ENCODE results near the gene ZNF662.

- TF ChIP-seq CTCF (IDR thresholded peaks at IDR 0.05), result no peak
- no peak for TF ChIP-seq POLR2A (IDR thresholded peaks at IDR 0.05)
- TF ChIP-seq EP300 (IDR thresholded peaks at IDR 0.05), result no peak
These were observed 31.2 kb upstream of the ZNF662 start for GRCh38 chr3:42874749-42875148.
